Neuronal stem cell (in vitro differentiated cells): ENCODE results near the gene NPHP4.

Experiments used
- DNase-seq: peaks from one replicate; pipeline ENCODE4 v3.0.0-alpha.2; 2013; ENCODE audit warnings: low spot score
- H2AFZ ChIP-seq: one replicate; pipeline ENCODE4 v1.6.1; 2013; ENCODE audit warnings: mild to moderate bottlenecking, low read length, inconsistent platforms
- H2AK5ac ChIP-seq: 2 replicates; pipeline ENCODE4 v1.6.1; 2013; ENCODE audit warnings: low read depth, mild to moderate bottlenecking, inconsistent platforms, low read length, moderate library complexity, mixed read lengths
- H2BK120ac ChIP-seq: 2 replicates; pipeline ENCODE4 v1.6.1; 2013; ENCODE audit warnings: low read depth, mild to moderate bottlenecking, inconsistent platforms, low read length, moderate library complexity, mixed read lengths
- H2BK12ac ChIP-seq: one replicate; pipeline ENCODE4 v1.6.1; 2013; ENCODE audit warnings: low read length, inconsistent platforms
- H2BK15ac ChIP-seq: 2 replicates; pipeline ENCODE4 v1.6.1; 2013; ENCODE audit warnings: mild to moderate bottlenecking, low read length, inconsistent platforms, mixed read lengths
- H2BK5ac ChIP-seq: one replicate; pipeline ENCODE4 v1.6.1; 2013; ENCODE audit warnings: inconsistent platforms, mild to moderate bottlenecking, low read length, moderate library complexity
- H3K14ac ChIP-seq: one replicate; pipeline ENCODE4 v1.6.1; 2013; ENCODE audit warnings: low read length, inconsistent platforms
- H3K18ac ChIP-seq: 2 replicates; pipeline ENCODE4 v1.6.1; 2013; ENCODE audit warnings: low read length, inconsistent platforms
- H3K23ac ChIP-seq: 2 replicates; pipeline ENCODE4 v1.6.1; 2013; ENCODE audit warnings: low read depth, mild to moderate bottlenecking, mixed read lengths, low read length, inconsistent platforms; ENCODE audit not compliant: poor library complexity
- H3K27ac ChIP-seq: replicated peaks from 3 replicates; pipeline ENCODE4 v1.5.1; 2013; ENCODE audit warnings: low read length, inconsistent platforms
- H3K27me3 ChIP-seq, 3 experiments: 2 replicates each; pipeline ENCODE4 v1.6.1; 2013; ENCODE audit warnings: low read length in 3 of 3, mild to moderate bottlenecking in 2 of 3, inconsistent platforms in 1 of 3, low read depth in 1 of 3, mixed read lengths in 1 of 3, moderate library complexity in 1 of 3; ENCODE audit not compliant: control insufficient read depth in 3 of 3, insufficient read depth in 3 of 3
- H3K36me3 ChIP-seq, 2 donors: replicated peaks in 1 of 2; 2 replicates each; pipeline ENCODE4 v1.6.1; 2013; ENCODE audit warnings: low read length in 2 of 2; ENCODE audit not compliant: control insufficient read depth in 2 of 2, insufficient read depth in 2 of 2
- H3K4ac ChIP-seq: 2 replicates; pipeline ENCODE4 v1.6.1; 2013; ENCODE audit warnings: inconsistent platforms, mild to moderate bottlenecking, low read length, moderate library complexity
- H3K4me1 ChIP-seq, 2 donors: 1 replicate in 1 of 2; 2 replicates in 1 of 2; pipeline ENCODE4 v1.6.1; 2013; ENCODE audit warnings: low read length in 2 of 2, low read depth in 1 of 2; ENCODE audit not compliant: control insufficient read depth in 2 of 2, insufficient read depth in 1 of 2
- H3K4me2 ChIP-seq: one replicate; pipeline ENCODE4 v1.6.1; 2013; ENCODE audit warnings: mild to moderate bottlenecking, low read length, inconsistent platforms; ENCODE audit not compliant: insufficient read depth, poor library complexity, severe bottlenecking
- H3K4me3 ChIP-seq, 2 donors: 2 replicates each; pipeline ENCODE4 v1.5.1; 2013; ENCODE audit warnings: low read length in 2 of 2, mild to moderate bottlenecking in 2 of 2, inconsistent platforms in 1 of 2, moderate library complexity in 1 of 2
- H3K79me1 ChIP-seq: one replicate; pipeline ENCODE4 v1.6.1; 2013; ENCODE audit warnings: low read depth, mild to moderate bottlenecking, inconsistent platforms, low read length, moderate library complexity
- H3K9ac ChIP-seq: one replicate; pipeline ENCODE4 v1.6.1; 2013; ENCODE audit warnings: mild to moderate bottlenecking, low read depth, low read length, inconsistent platforms; ENCODE audit not compliant: poor library complexity
- H3K9me3 ChIP-seq, 2 donors: replicated peaks in 1 of 2; 2 replicates each; pipeline versions ENCODE3 to v1.6.1; 2013; ENCODE audit warnings: low read length in 2 of 2, mild to moderate bottlenecking in 2 of 2, inconsistent platforms in 1 of 2, low read depth in 1 of 2, mixed read lengths in 1 of 2, moderate library complexity in 1 of 2; ENCODE audit not compliant: control insufficient read depth in 2 of 2, insufficient read depth in 1 of 2
- H4K8ac ChIP-seq: one replicate; pipeline ENCODE4 v1.6.1; 2013; ENCODE audit warnings: low read depth, mild to moderate bottlenecking, inconsistent platforms, low read length, moderate library complexity
- H4K91ac ChIP-seq: one replicate; pipeline ENCODE4 v1.6.1; 2013; ENCODE audit warnings: low read length, low read depth, mild to moderate bottlenecking, inconsistent platforms; ENCODE audit not compliant: poor library complexity
- WGBS, 2 donors: extraction: QIAGEN DNeasy Blood & Tissue Kit; methylation state at CpG; one replicate each; pipeline ENCODE4 v1.1.7; 2013; ENCODE audit warnings: missing lambda C conversion rate in 2 of 2, mixed read lengths in 1 of 2; ENCODE audit not compliant: insufficient read length in 2 of 2, insufficient replicate concordance in 1 of 2; ENCODE audit errors: extremely low coverage in 2 of 2; 5-methylcytosine and 5-hydroxymethylcytosine counted together

NPHP4 gene

GRCh38 chr1:5989286-5989605, 3.0 kb downstream of the NPHP4 start:
- no peak overlapping the region for H2BK15ac ChIP-seq
- no peak overlapping the region for H3K14ac ChIP-seq
- no peaks in the 10 kb centered on the region for H3K9me3 ChIP-seq
- DNase-seq: no peak
- H3K9ac ChIP-seq: no peak overlapping the region
- H3K23ac ChIP-seq: no peak overlapping the region
- H3K36me3 ChIP-seq: peaks cover 7 to 19% of the 10 kb centered on the region in 2 donors
- H2BK5ac ChIP-seq: no peak overlapping the region
- no peak overlapping the region for H4K91ac ChIP-seq
- H2AFZ ChIP-seq: no peak overlapping the region
- no peak overlapping the region for H3K4me2 ChIP-seq
- H3K79me1 ChIP-seq: peaks cover 14% of the 10 kb centered on the region
- no peaks in the 10 kb centered on the region for H3K27me3 ChIP-seq
- no peak overlapping the region for H3K18ac ChIP-seq
- H2AK5ac ChIP-seq: no peak overlapping the region
- H3K4me1 ChIP-seq: peaks cover 17 to 20% of the 10 kb centered on the region in 2 donors
- H2BK120ac ChIP-seq: no peak overlapping the region
- no CpG with 5 or more reads among the region's 5 CpGs for WGBS, 2 donors
- no peak overlapping the region for H2BK12ac ChIP-seq
- no peak overlapping the region for H3K4me3 ChIP-seq
- H3K4ac ChIP-seq: no peak overlapping the region
- H4K8ac ChIP-seq: no peak overlapping the region
- no peak overlapping the region for H3K27ac ChIP-seq

GRCh38 chr1:5988596-5989285, 3.5 kb downstream of the NPHP4 start:
- H3K4ac ChIP-seq: no peak overlapping the region
- no peak overlapping the region for H3K4me2 ChIP-seq

GRCh38 chr1:5986018-5986417, 6.2 kb downstream of the NPHP4 start:
- no peak for DNase-seq
- H3K4me1 ChIP-seq: peaks cover 4 to 5% of the 10 kb centered on the region in 2 donors
- no peak overlapping the region for H3K14ac ChIP-seq
- peaks cover 11% of the 10 kb centered on the region for H3K79me1 ChIP-seq
- H3K36me3 ChIP-seq: peaks cover 7 to 40% of the 10 kb centered on the region in 2 donors
- no peak overlapping the region for H3K23ac ChIP-seq
- no peak overlapping the region for H3K27ac ChIP-seq
- no peak overlapping the region for H4K91ac ChIP-seq
- no peak overlapping the region for H2AK5ac ChIP-seq
- no peak overlapping the region for H3K4me2 ChIP-seq
- H2BK12ac ChIP-seq: no peak overlapping the region
- H2BK5ac ChIP-seq: no peak overlapping the region
- no peaks in the 10 kb centered on the region for H3K9me3 ChIP-seq
- no peak overlapping the region for H3K4ac ChIP-seq
- no peak overlapping the region for H2BK15ac ChIP-seq
- WGBS, 2 donors: no CpG with 5 or more reads among the region's 13 CpGs
- no peaks in the 10 kb centered on the region for H3K27me3 ChIP-seq
- no peak overlapping the region for H3K9ac ChIP-seq
- H2BK120ac ChIP-seq: no peak overlapping the region
- H3K4me3 ChIP-seq: no peak overlapping the region
- no peak overlapping the region for H3K18ac ChIP-seq
- H2AFZ ChIP-seq: no peak overlapping the region
- H4K8ac ChIP-seq: no peak overlapping the region

More at GRCh38 chr1:5988596-5989285, 3.5 kb downstream of the NPHP4 start:
- H2BK15ac ChIP-seq: no peak overlapping the region
- no CpG with 5 or more reads among the region's 14 CpGs for WGBS, 2 donors
- no peak overlapping the region for H4K8ac ChIP-seq
- peaks cover 14% of the 10 kb centered on the region for H3K79me1 ChIP-seq
- H3K4me1 ChIP-seq: peaks cover 12 to 15% of the 10 kb centered on the region in 2 donors
- H3K23ac ChIP-seq: no peak overlapping the region
- no peak overlapping the region for H2BK120ac ChIP-seq
- H2AK5ac ChIP-seq: no peak overlapping the region
- H3K27ac ChIP-seq: no peak overlapping the region
- no peak for DNase-seq
- H3K27me3 ChIP-seq: no peaks in the 10 kb centered on the region
- no peak overlapping the region for H2BK5ac ChIP-seq
- H4K91ac ChIP-seq: no peak overlapping the region
- H3K9me3 ChIP-seq: no peaks in the 10 kb centered on the region
- no peak overlapping the region for H2BK12ac ChIP-seq
- H3K36me3 ChIP-seq: peaks cover 7 to 22% of the 10 kb centered on the region in 2 donors
- H3K4me3 ChIP-seq: no peak overlapping the region
- no peak overlapping the region for H3K9ac ChIP-seq
- peak overlapping the region; percentile 94 for H3K14ac ChIP-seq
- no peak overlapping the region for H2AFZ ChIP-seq
- no peak overlapping the region for H3K18ac ChIP-seq

- Histone ChIP-seq H3K9me3 (no peaks in the 10 kb centered on the region), H3K27me3 (no peaks in the 10 kb centered on the region), H3K9ac (no peak overlapping the region), H3K14ac (no peak overlapping the region), H3K18ac (no peak overlapping the region), H3K4me1 (peaks cover 2 to 7% of the 10 kb centered on the region in 2 donors), H2BK5ac (no peak overlapping the region), H3K4me2 (no peak overlapping the region), H3K27ac (no peak overlapping the region), H3K36me3 (peaks cover 7 to 41% of the 10 kb centered on the region in 2 donors), H2AK5ac (no peak overlapping the region), H2BK15ac (no peak overlapping the region), H2AFZ (no peak overlapping the region), H3K79me1 (peaks cover 11% of the 10 kb centered on the region), H3K4me3 (no peak overlapping the region), H3K23ac (no peak overlapping the region), H4K8ac (no peak overlapping the region), H4K91ac (no peak overlapping the region), H3K4ac (no peak overlapping the region), H2BK120ac (no peak overlapping the region), H2BK12ac (no peak overlapping the region)
- DNase-seq: no peak
- no CpG with 5 or more reads among the region's 11 CpGs for WGBS, 2 donors
These were observed 7.0 kb downstream of the NPHP4 start for GRCh38 chr1:5985250-5985649.
